ENCODE measurements around the gene PRKCE.

GRCh38 chr2:46001741-46002506 is 350.4 kb downstream of the PRKCE start:
- TF ChIP-seq CTCF (IDR thresholded peaks at IDR 0.05), result no peak
- TF ChIP-seq POLR2A (IDR thresholded peaks at IDR 0.05), result no peak
